HG03521 (cell line): ENCODE results near the gene HYCC2.
"Not testable (repeated sequence)": the region's sequence is repeated elsewhere in the genome, so short reads cannot be mapped to it uniquely, and the experiment has no call there.

Source experiments
- ATAC-seq: cut with Tn5 transposase; IDR thresholded peaks from one replicate; pipeline ENCODE4 v1.9.1; 2021; ENCODE audit warnings: mild to moderate bottlenecking, moderate library complexity; ENCODE audit not compliant: unreplicated experiment

The HYCC2 gene

DNA sequence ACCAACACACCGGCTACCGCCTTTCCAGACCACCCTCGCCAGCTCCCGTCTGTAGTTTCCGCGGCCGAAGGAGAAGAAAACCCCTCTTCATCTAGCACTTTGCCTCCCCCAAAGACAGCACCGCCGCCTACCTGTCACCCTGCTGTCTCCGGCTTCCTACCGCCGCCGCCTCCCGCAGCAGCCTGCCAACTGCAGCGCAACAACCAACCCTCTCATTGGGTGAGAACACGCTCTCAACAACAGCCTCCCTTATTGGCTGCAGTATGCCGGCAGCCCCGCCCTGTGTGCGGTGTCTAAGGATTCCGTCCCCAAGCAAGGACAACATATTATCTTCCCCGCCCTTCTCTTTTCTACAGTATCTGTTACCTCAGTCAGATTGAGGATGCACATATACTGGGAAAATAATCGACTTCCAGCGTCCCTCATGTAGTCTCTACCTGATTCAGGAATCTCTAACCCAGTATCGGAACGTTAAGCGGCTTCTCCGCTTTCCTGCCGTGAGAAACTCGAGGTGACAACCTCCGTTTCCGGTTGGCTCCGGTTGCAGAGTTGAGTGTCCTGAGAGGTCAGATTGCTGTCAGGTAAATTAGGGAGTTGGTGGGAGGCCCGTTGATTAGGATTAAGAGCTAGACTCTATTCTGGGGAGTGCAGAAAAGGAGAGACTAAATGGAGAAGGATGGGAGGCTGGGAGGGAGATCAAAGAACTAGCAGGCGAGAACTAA is at the start of gene HYCC2, which contains the start of gene NDUFB3:
HYCC2 (minus strand) TSS at position 193 of the 722 bp plus-strand sequence. CDS start 47,662 bp downstream, outside the sequence.
NDUFB3 (plus strand) TSS at position 523 of the 722 bp plus-strand sequence. CDS start 6,882 bp downstream, outside the sequence.
- peak; percentile 98 for ATAC-seq

DNA sequence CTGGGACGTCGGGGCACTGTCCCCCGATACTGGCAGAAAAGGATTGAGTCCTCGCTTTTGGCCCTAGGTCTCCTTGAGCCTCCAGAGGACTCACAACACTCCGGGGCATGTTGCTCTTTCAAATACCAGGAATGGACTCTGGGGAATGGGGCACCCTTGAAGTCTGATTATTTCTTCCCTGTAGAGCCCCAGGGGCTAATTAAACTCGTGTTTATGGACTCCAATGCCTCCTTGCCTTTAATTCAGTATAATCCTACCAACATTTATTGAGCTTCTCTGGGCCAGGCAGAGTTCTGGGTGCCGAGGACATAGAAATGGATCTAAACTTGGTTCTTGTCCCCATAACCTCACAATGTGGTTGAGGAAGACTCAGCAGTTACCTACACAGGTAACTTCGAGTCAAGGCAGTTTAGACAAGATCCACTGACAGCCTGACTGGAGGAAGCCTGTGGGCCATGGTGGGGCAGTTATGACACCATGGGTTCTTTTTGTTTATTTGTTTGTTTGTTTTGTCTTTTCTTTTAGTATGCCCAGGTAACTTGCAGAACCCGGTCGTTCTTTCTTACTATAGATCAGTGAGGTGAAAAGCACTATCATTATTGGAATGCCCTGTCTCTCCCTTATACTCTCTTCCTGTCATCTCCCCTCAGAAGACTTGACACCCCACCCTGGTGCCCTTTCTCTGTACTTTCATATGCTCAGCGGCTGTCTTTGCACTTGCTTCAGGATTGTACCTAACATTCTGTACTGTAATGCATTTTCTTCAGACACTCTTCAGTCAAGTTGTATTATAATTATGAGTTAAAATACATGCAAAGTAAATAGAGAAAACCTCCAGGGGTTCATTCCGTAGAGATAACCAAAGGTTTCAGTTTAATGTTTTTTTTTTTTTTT is 47.7 kb upstream of the HYCC2 start:
- no peak for ATAC-seq

DNA sequence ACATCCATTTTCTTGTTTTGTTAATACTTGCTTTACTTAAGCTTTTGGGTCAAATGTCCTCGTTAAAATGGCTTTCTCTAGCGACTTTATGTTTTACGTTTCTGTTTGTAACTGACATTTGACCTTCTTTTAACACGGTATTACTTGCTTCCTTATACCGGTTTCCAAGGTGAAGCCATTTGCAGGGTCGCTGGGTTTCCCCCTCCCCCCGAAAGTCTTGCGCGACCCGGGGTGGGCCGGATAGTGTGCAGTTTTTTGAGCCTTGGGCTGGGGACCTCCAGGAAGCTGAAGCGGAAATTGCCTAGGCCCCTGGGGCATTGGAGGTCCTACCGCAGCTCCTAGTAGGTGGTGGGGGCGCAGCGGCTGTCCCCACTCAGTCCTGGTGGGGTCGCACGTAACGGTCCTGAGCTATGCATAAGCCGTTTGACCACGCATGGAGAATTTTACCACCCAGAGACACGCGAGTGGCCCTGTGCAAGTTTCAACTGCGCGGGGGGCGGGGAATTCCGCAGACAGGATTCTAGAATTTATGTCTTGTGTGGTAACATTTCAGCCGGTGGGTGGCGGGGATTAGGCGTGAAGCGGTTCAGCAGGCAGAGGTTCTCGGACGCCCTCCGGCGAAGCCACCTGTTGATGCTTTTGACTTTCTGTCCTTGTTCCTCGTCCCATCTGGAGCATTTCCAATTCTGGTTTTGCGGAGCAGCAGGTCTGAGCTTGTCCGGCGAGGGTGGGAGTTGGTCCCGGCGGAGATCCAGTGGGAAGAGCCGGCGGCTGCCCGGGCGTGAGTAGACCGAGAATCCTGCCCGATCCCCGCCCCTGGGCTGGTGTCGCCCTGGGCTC is 46.9 kb upstream of the HYCC2 start:
- peak; percentile 40 for ATAC-seq

DNA sequence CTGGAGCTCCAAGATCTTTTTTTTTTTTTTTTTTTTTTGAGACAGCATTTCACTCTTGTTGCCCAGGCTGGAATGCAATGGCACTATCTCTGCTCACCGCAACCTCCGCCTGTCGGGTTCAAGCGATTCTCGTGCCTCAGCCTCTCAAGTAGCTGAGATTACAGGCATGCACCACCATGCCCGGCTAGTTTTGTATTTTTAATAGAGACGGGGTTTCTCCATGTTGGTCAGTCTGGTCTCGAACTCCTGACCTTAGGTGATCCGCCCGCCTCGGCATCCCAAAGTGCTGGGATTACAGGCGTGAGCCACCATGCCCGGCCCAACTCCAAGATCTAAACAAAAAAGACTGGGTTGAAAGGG is 46.2 kb upstream of the HYCC2 start:
- ATAC-seq: not testable (repeated sequence)

DNA sequence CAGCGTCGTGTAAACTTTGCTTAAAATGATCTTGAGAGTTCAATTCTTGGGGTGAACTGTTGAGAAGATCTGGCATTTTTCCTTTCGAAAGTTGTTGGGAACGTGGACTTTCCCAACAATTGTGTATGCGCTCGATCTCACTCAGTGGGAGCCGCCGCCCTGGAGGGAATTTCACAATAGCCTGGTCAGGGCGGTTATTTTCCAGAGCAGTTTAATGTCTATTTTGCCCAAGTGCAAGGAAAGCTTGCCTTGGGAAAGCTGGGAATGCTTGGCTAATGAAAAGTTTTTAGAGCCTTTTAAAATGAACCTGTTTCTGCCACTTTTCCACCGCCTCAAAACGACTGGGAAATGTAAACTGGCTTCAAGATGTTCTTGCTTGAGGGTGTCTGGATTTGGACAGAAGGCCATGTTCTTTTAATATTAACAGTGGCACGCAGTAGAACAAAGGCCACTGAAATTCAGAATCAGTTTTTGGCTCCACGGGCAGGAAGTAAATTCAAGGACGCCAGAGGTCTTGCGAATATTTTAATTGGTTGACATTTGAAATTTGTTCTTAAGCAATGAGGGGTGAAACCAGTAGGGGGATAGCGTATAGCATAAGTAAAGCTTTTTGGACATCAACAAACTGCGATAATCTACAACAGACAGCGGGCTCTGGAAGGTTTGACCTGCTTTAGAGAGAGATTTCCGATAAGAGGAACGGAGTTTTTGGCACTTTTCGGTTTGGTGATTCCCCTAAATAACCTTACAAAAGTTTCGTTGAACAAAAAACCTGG is 45.7 kb upstream of the HYCC2 start:
- ATAC-seq: peak; percentile 19

DNA sequence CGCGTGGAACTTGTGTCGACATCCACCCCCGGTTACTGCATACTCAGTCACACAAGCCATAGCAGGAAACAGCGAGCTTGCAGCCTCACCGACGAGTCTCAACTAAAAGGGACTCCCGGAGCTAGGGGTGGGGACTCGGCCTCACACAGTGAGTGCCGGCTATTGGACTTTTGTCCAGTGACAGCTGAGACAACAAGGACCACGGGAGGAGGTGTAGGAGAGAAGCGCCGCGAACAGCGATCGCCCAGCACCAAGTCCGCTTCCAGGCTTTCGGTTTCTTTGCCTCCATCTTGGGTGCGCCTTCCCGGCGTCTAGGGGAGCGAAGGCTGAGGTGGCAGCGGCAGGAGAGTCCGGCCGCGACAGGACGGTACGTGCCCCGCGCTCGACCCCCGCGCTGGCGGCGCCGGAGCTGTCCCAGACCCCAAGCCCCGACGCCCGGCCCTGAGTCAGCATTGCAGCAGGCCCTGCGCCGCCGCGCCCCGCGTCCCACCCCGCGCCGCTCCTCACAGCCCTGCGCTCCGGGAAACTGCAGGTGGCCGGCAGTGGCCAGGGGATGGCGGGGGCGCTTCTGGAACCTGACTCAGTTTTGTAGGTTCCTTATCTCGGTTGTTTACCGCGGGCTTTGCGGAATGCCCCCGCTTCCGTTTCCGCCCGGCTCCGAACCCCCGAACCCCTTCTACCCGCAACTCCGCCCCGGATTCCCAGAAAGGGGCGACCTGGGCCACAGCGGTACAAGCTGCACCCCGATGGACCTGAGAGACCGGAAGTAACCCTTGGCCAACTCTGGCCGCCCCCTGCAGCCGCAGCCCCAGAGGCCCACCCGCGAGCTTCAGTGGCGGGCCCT is 44.9 kb upstream of the HYCC2 start, which contains the start of gene CFLAR:
CFLAR (plus strand) TSS at position 50 of the 844 bp plus-strand sequence. CDS start 13,702 bp downstream, outside the sequence.
- ATAC-seq: peak; percentile 33

DNA sequence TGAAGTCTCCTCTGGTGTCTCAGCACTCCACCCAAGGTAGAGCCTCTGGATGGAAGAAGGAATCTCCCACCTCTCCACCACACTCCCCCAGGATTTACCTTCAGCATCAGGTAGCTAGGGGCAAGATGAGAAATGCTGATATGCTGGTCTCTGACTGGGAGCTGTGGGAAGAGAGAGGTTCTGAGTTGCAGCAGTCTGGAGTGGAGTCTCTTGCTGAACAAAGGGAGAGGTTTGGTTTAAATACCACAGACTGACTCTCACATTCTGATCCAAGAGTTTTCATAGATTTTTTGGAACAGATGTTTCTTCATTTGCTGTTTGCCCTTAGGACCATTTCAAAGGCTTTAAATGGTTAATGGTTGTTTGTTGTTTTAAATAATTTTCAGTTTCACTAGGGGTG is 43.4 kb upstream of the HYCC2 start:
- ATAC-seq: no peak

DNA sequence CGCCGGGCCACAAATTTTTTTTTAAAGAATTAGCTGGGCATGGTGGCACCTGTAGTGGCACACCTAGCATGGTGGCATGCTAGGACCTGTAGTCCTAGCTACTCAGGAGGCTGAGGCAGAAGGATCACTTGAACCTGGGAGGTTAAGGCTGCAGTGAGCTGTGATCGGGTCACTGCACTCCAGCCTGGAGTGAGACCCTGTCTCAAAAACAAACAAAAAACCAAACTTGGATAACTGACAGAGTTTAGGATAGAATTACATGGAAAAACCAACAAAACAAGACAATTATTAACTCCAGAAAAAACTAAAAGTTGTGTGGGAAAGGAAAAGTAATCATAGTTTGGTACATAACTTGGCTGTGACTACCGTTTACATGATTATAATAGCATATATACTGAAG is 42.9 kb upstream of the HYCC2 start:
- no peak for ATAC-seq

DNA sequence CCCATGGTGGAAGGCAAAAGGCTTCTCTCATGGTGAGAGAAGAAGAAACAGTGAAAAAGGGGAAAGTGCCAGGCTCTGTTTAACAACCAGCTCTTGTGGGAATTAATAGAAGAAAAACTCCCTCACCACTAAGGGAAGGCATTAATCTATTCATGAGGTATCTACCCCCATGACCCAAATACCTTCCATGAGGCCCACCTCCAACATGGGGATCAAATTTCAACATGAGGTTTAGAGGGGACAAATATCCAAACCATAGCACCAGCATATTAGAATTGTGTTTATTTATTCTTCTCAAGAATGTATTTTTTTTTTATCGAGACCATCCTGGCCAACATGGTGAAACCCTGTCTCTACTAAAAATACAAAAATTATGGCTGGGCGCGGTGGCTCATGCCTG is 39.6 kb upstream of the HYCC2 start:
- ATAC-seq: no peak

DNA sequence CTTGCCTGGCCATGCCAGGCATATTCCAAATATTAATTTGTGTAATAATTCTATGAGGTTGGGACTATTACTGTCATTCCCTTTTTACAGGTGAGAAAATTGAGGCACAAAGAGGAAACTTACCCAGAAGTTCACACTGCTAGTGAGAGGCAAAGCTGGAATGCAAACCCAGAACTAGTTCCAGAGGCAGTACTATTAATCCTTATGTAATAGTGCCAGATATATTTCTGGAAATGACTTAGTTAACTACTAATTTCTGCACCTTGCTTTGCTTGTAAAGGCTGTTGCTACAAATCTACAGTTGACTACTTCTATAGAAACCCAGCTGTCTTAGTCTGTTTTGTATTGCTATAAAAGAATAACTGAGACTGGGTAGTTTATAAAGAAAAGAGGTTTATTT is 39.1 kb upstream of the HYCC2 start:
- ATAC-seq: no peak

DNA sequence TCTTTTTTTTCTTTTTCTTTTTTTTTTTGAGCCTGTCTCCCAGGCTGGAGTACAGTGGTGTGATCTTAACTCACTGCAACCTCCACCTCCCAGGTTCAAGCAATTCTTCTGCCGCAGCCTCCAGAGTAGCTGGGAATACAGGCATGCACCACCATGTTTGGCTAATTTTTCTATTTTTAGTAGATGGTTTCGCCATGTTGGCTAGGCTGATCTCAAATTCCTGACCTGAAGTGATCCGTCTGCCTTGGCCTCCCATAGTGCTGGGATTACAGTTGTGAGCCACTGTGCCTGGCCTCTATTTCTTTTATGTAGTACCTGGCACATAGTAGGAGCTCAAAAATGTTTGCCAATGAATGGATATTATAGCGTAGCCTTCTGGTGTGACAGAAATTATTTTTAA is 37.7 kb upstream of the HYCC2 start:
- ATAC-seq: no peak

DNA sequence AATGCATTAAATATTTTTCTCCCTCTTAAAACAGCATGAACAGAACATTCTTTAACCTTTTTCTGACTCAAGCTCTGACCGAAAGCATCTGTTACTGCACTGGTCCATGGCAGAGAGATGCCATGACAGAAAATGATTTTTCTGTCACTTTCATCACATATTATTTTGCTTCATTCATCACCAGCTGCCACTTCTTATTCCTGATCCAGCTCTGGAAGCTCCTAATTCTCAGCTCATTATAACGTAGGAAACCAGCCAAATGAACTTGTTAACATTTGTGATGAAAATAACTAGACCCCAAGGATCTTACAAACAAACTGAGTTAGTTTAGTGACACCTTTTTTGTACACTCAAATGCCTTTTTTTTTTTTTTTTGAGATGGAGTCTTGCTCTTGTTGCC is 36.9 kb upstream of the HYCC2 start:
- no peak for ATAC-seq

DNA sequence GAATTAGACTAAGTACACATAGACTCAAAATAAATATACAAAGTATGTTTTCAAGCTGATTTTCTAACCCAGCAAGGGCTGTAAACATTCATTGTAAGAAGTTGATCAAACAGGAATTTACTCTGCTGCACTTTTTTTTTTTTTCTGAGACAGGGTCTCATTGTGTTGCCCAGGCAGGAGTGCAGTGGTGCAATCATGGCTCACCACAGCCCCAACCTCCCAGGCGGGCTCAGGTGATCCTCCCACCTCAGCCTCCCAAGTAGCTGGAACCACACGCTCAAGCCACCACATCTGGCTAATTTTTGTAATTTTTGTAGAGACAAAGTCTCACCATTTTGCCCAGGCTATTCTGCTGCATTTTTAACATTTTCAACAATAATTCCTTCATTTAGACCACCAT is 36.2 kb upstream of the HYCC2 start:
- ATAC-seq: no peak

DNA sequence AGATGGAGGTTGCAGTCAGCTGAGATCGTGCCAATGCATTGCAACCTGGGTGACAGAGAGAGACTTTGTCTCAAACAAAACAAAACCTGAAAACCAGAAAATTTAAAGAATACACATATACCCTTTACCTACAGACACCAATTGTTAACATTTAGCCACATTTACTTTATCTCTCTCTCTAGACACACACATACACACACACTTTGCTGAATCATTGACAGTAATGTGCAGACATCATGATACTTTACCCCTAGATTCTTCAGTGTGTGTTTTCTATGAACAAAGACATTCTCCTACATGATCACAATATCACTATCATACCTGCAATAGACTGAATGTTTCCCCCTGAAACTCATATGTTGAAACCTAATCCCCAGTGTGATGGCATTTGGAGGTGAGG is 34.3 kb upstream of the HYCC2 start:
- ATAC-seq: no peak

DNA sequence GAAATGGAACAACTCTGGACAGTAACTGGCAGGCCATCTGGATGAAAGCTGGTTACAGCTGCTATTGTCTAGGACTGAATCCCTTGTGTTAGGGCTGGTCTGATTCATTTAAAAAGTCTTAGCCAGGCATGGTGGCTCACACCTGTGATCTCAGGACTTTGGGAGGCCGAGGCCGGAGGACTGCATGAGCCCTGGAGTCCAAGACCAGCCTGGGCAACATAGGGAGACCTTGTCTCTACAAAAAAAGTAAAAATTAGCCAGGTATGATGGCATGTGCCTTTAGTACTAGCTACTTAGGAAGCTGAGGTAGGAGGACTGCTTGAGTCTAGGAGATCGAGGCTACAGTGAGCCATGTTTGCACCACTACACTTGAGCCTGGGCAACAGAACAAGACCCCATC is 29.0 kb upstream of the HYCC2 start:
- no peak for ATAC-seq

DNA sequence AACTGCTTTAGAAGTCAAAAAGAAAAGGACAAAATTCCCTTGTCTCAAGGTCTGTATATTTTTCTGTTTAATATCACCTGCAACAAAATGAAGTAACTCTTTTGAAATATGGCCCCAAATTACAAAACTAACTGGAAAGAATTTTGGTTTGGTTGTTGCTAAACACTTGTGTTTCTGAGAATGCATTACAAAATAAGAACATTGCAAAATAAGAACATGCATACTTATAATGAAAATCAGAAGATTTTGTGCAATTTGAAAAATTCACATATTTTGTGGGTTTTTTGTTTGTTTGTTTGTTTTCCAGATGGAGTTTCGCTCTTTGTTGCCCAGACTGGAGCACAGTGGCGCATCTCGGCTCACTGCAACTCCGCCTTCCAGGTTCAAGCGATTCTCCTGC is 22.1 kb upstream of the HYCC2 start:
- no peak for ATAC-seq

DNA sequence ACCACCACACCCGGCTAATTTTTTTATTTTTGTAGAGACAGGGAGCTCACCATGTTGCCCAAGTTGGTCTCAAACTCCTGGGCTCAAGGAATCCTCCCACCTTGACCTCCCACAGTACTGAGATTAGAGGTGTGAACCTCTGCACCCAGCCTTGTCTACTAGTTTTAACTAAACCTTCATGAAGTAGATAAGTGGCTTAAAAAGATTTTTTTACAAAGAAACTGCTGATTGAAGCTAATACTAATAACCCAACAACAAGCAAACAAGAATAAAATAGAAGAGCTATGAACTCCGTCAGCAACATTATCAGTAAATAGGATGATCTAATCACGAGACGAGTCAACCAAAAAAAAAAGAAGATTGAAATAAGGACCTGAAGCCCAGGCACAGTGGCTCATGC is 19.1 kb upstream of the HYCC2 start:
- ATAC-seq: no peak

DNA sequence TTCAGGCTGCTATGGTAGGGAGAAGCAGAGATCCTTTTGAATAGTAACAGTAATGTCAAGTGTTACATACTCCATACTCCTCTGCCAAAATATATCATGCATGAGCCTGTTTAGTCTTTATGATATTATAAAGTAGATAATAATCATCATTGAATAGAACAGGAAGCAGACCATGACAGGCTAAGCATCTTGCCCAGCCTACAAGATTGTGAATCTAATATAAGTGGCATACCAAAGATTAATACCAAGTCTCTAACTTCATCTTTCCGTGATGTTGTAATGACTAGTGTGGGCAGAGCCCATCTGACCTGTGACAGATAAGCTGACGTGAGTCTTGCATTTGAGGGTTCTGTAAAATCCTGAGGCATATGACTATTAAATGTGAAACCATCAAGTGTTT is 13.4 kb upstream of the HYCC2 start:
- no peak for ATAC-seq

DNA sequence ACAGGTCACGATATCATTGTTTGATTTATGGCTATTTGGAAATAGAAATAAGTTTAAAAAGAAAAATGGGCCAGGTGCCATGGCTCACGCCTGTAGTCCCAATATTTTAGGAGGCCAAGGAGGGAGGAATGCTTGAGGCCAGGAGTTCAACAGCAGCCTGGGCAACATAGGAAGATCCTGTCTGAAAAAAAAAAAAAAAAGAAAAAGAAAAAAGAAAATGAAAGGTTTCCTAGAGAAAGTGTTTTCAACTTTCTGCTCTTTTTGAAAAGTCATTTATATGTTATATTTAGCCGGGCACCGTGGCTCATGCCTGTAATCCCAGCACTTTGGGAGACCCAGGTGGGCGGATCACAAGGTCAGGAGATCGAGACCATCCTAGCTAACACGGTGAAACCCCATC is 3.5 kb upstream of the HYCC2 start:
- ATAC-seq: no peak
